Hair follicular keratinocyte (primary cell): ENCODE data around the gene DPP7. TPM values are rescaled to one million over a fixed set of nuclear protein-coding genes. Genes with fewer than 3 reads are reported as not detected.

Source experiments
- total RNA-seq: library from RNA; depleted of rRNA; stranded (reverse); fragments of >200 nt; gene quantifications from 2 replicates; pipeline ENCODE4 v1.2.3, GENCODE V29; 2015

The DPP7 gene
- 25.3 and 29.1 TPM in 2 replicates for total RNA-seq

GRCh38 chr9:137114613-137115393, at the start of gene DPP7:
Gene DPP7, minus strand, starts transcription at chr9:137114733. Its CDS starts 20 bp downstream, at chr9:137114713.

GRCh38 chr9:137138722-137139467, 24.4 kb upstream of the DPP7 start, which contains the start of gene GRIN1:
Gene GRIN1, plus strand, starts transcription at chr9:137139154. Its CDS starts 333 bp downstream, at chr9:137139487.

GRCh38 chr9:137086531-137087408, 27.8 kb downstream of the DPP7 start, which contains the start of gene MAN1B1:
Gene MAN1B1, plus strand, starts transcription at chr9:137086985. Its CDS starts 15 bp downstream, at chr9:137087000.

GRCh38 chr9:137077010-137077747, 37.4 kb downstream of the DPP7 start, which contains the start of gene UAP1L1:
Gene UAP1L1, plus strand, starts transcription at chr9:137077517. Its CDS starts 16 bp downstream, at chr9:137077533.

GRCh38 chr9:137070201-137070905, 44.2 kb downstream of the DPP7 start, which contains the start of gene SAPCD2:
Gene SAPCD2, minus strand, starts transcription at chr9:137070557. Its CDS starts 97 bp downstream, at chr9:137070460.

Other genes with a start within 250 kb of the DPP7 start
- 302 and 330 TPM in 2 replicates for gene EDF1, start 248.4 kb downstream of the DPP7 start, total RNA-seq
- 10.0 and 16.7 TPM in 2 replicates for gene TRAF2, start 228.2 kb downstream of the DPP7 start, total RNA-seq
- 149 and 155 TPM in 2 replicates for gene FBXW5, start 170.0 kb downstream of the DPP7 start, total RNA-seq
- gene C8G, start 169.5 kb downstream of the DPP7 start, total RNA-seq: not detected in 2 replicates
- gene LCN12, start 162.5 kb downstream of the DPP7 start, total RNA-seq: not detected in 2 replicates
- not detected in 2 replicates for gene PTGDS, start 137.2 kb downstream of the DPP7 start, total RNA-seq
- gene LCNL1, start 131.7 kb downstream of the DPP7 start, total RNA-seq: not detected in 2 replicates
- gene PAXX, start 122.3 kb downstream of the DPP7 start, total RNA-seq: 45.6 and 54.8 TPM in 2 replicates
- gene CLIC3, start 118.2 kb downstream of the DPP7 start, total RNA-seq: 3.3 and 8.7 TPM in 2 replicates
- 0.95 and 5.2 TPM in 2 replicates for gene ABCA2, start 86.5 kb downstream of the DPP7 start, total RNA-seq
- not detected in 2 replicates for gene FUT7, start 82.6 kb downstream of the DPP7 start, total RNA-seq
- gene NPDC1, start 68.6 kb downstream of the DPP7 start, total RNA-seq: 2.9 and 9.0 TPM in 2 replicates
- gene ENTPD2, start 60.7 kb downstream of the DPP7 start, total RNA-seq: 0.11 and 0.39 TPM in 2 replicates
- gene SAPCD2, start 44.2 kb downstream of the DPP7 start, total RNA-seq: 4.0 and 10.3 TPM in 2 replicates
- gene UAP1L1, start 37.2 kb downstream of the DPP7 start, total RNA-seq: 1.2 and 3.8 TPM in 2 replicates
- gene MAN1B1, start 27.7 kb downstream of the DPP7 start, total RNA-seq: 63.0 and 80.3 TPM in 2 replicates
- gene GRIN1, start 24.4 kb upstream of the DPP7 start, total RNA-seq: 0.04 and 0.23 TPM in 2 replicates
- gene LRRC26, start 55.3 kb upstream of the DPP7 start, total RNA-seq: not detected in 2 replicates
- not detected in 2 replicates for gene TMEM210, start 57.3 kb upstream of the DPP7 start, total RNA-seq
- gene ANAPC2, start 73.8 kb upstream of the DPP7 start, total RNA-seq: 8.4 and 11.1 TPM in 2 replicates
- gene SSNA1, start 73.9 kb upstream of the DPP7 start, total RNA-seq: 95.3 and 137 TPM in 2 replicates
- gene TPRN, start 86.0 kb upstream of the DPP7 start, total RNA-seq: 4.9 and 6.7 TPM in 2 replicates
- gene TMEM203, start 90.9 kb upstream of the DPP7 start, total RNA-seq: 29.0 and 40.6 TPM in 2 replicates
- 9.0 and 11.4 TPM in 2 replicates for gene NDOR1, start 91.0 kb upstream of the DPP7 start, total RNA-seq
- gene RNF208, start 107.5 kb upstream of the DPP7 start, total RNA-seq: 0.23 TPM in 1 of 2 replicates, not detected in the other
- 0.70 and 1.4 TPM in 2 replicates for gene CYSRT1, start 110.4 kb upstream of the DPP7 start, total RNA-seq
- gene RNF224, start 112.8 kb upstream of the DPP7 start, total RNA-seq: 0.15 TPM in 1 of 2 replicates, not detected in the other
- gene SLC34A3, start 116.2 kb upstream of the DPP7 start, total RNA-seq: not detected in 2 replicates
- gene TUBB4B, start 126.6 kb upstream of the DPP7 start, total RNA-seq: 439 and 1,151 TPM in 2 replicates
- gene STPG3, start 136.6 kb upstream of the DPP7 start, total RNA-seq: not detected in 2 replicates
- gene NELFB, start 140.6 kb upstream of the DPP7 start, total RNA-seq: 45.1 and 51.7 TPM in 2 replicates
- gene TOR4A, start 163.0 kb upstream of the DPP7 start, total RNA-seq: 17.8 and 24.2 TPM in 2 replicates
- gene NRARP, start 187.5 kb upstream of the DPP7 start, total RNA-seq: 1.1 and 2.2 TPM in 2 replicates